HL-60/S4 treated with phorbol 12-myristate 13-acetate at 8.2 ng/mL for 4 days and 3 days (cell line): Measurements from ENCODE around the gene STYK1.

Experiments
- in situ Hi-C: fragments of 300-500 bp; cut with MboI; formaldehyde crosslinking; loops from 2 replicates; pipeline ENCODE4 v1.15.0; 2022; ENCODE audit warnings: low sequenced_read_pairs

The STYK1 gene

GRCh38 chr12:10673659-10674384 lies at the start of gene STYK1:
STYK1 (minus strand) TSS chr12:10674052; CDS start chr12:10634618, 39,434 bp downstream.
- in situ Hi-C loops: no loop called here

- in situ Hi-C loops: no loop called here
Observed at GRCh38 chr12:10722905-10723746, 49.3 kb upstream of the STYK1 start, which contains the start of gene YBX3. YBX3 (minus strand) TSS chr12:10723323; CDS start chr12:10723111, 212 bp downstream.

- in situ Hi-C loops: no loop called here
Observed at GRCh38 chr12:10722502-10722904, 48.7 kb upstream of the STYK1 start.

- in situ Hi-C loops: no loop called here
Observed at GRCh38 chr12:10721651-10722501, 48.0 kb upstream of the STYK1 start.

GRCh38 chr12:10720974-10721650 lies 47.3 kb upstream of the STYK1 start:
- in situ Hi-C loops: no loop called here

GRCh38 chr12:10719482-10719881 lies 45.6 kb upstream of the STYK1 start:
- in situ Hi-C loops: no loop called here

GRCh38 chr12:10718279-10718821 lies 44.5 kb upstream of the STYK1 start:
- in situ Hi-C loops: no loop called here

GRCh38 chr12:10717410-10717809 lies 43.6 kb upstream of the STYK1 start:
- in situ Hi-C loops: no loop called here

- in situ Hi-C loops: no loop called here
Observed at GRCh38 chr12:10716704-10717315, 43.0 kb upstream of the STYK1 start.

GRCh38 chr12:10716277-10716676 lies 42.4 kb upstream of the STYK1 start:
- in situ Hi-C loops: no loop called here

GRCh38 chr12:10715491-10715890 lies 41.6 kb upstream of the STYK1 start:
- in situ Hi-C loops: no loop called here

GRCh38 chr12:10709808-10710207 lies 36.0 kb upstream of the STYK1 start:
- in situ Hi-C loops: no loop called here

GRCh38 chr12:10708862-10709261 lies 35.0 kb upstream of the STYK1 start:
- in situ Hi-C loops: no loop called here

- in situ Hi-C loops: no loop called here
Observed at GRCh38 chr12:10705655-10706054, 31.8 kb upstream of the STYK1 start.

- in situ Hi-C loops: no loop called here
Observed at GRCh38 chr12:10701843-10702242, 28.0 kb upstream of the STYK1 start.

- in situ Hi-C loops: no loop called here
Observed at GRCh38 chr12:10701131-10701681, 27.4 kb upstream of the STYK1 start.

- in situ Hi-C loops: no loop called here
Observed at GRCh38 chr12:10700581-10700980, 26.7 kb upstream of the STYK1 start.

- in situ Hi-C loops: no loop called here
Observed at GRCh38 chr12:10697862-10698261, 24.0 kb upstream of the STYK1 start.

GRCh38 chr12:10697156-10697555 lies 23.3 kb upstream of the STYK1 start:
- in situ Hi-C loops: no loop called here

- in situ Hi-C loops: no loop called here
Observed at GRCh38 chr12:10690906-10691305, 17.1 kb upstream of the STYK1 start.
